GM12878 (cell line): Measurements from ENCODE around the gene UTS2R. TPM values are rescaled to one million over a fixed set of nuclear protein-coding genes. Genes with fewer than 3 reads are reported as not detected.

Experiments used
- ATAC-seq: fragments of 200-7000 bp; cut with Tn5 transposase; 3 replicates; pipeline ENCODE4 v1.9.1; 2020; ENCODE audit warnings: mild to moderate bottlenecking, moderate library complexity
- BruUV-seq: library from RNA; stranded (reverse); fragments of 400-500 nt; replicated peaks from 2 replicates; lab custom pipeline; 2021; lab: Mats Ljungman, UMichigan
- CTCF ChIA-PET: fragments of 300-600 bp; sonication (Branson Sonifier 250); formaldehyde crosslinking; extraction: SDS; loops from one replicate; lab custom pipeline; 2021; ENCODE audit warnings: inconsistent platforms; lab: Yijun Ruan, JAX
- POLR2A ChIA-PET: fragments of 350-600 bp; formaldehyde crosslinking; extraction: SDS; loops from one replicate; lab custom pipeline; 2021; ENCODE audit warnings: inconsistent platforms; lab: Charles Lee
- RAD21 ChIA-PET: fragments of 300-600 bp; sonication (Branson Sonifier 250); formaldehyde crosslinking; loops from one replicate; lab custom pipeline; 2023; ENCODE audit warnings: antibody characterized with exemption; ENCODE audit not compliant: unreplicated experiment; lab: Charles Lee
- SMC1A ChIA-PET: fragments of 300-600 bp; sonication (Branson Sonifier 250); formaldehyde crosslinking; loops from one replicate; lab custom pipeline; 2023; ENCODE audit not compliant: unreplicated experiment, uncharacterized antibody; lab: Charles Lee
- DNase-seq: peaks from one replicate; pipeline ENCODE4 v3.0.0-alpha.2; 2011; ENCODE audit warnings: low read depth, low spot score
- FAIRE-seq: peaks from 3 replicates; lab custom pipeline; 2011; peaks lifted over from hg19 to GRCh38; lab: Jason Lieb, UNC
- H2AFZ ChIP-seq: 2 replicates; pipeline ENCODE4 v1.6.0; 2011; ENCODE audit warnings: low read depth, low read length, control low read depth; ENCODE audit not compliant: control insufficient read depth
- H3K27ac ChIP-seq: 2 replicates; pipeline ENCODE4 v1.5.1; 2011; ENCODE audit warnings: control low read depth; ENCODE audit not compliant: control insufficient read depth, insufficient read depth
- H3K27me3 ChIP-seq, 2 experiments: replicated peaks in 1 of 2; 2 replicates each; pipeline versions ENCODE4 v1.6.0 to v1.6.1; 2011; ENCODE audit warnings: low read length in 1 of 2; ENCODE audit not compliant: control insufficient read depth in 2 of 2, insufficient read depth in 2 of 2
- H3K36me3 ChIP-seq, 2 experiments: 2 replicates each; pipeline ENCODE4 v1.5.1; 2011; ENCODE audit warnings: low read length in 1 of 2; ENCODE audit not compliant: control insufficient read depth in 2 of 2, insufficient read depth in 2 of 2
- H3K4me1 ChIP-seq: 2 replicates; pipeline ENCODE4 v1.6.1; 2011; ENCODE audit warnings: mild to moderate bottlenecking, low read length, moderate library complexity, mixed read lengths; ENCODE audit not compliant: control insufficient read depth, insufficient read depth
- H3K4me2 ChIP-seq: 2 replicates; pipeline ENCODE4 v1.6.0; 2011; ENCODE audit warnings: control low read depth; ENCODE audit not compliant: control insufficient read depth, insufficient read depth
- H3K4me3 ChIP-seq: fragments of 200-600 bp; sonication (generic); 2 replicates; pipeline ENCODE4 v1.5.1; 2016
- H3K79me2 ChIP-seq: 2 replicates; pipeline ENCODE4 v1.6.0; 2011; ENCODE audit warnings: low read length; ENCODE audit not compliant: control insufficient read depth, insufficient read depth
- H3K9ac ChIP-seq: 2 replicates; pipeline ENCODE4 v1.8.0; 2011; ENCODE audit warnings: low read length, control low read depth, mixed read lengths; ENCODE audit not compliant: control insufficient read depth, insufficient read depth
- H3K9me3 ChIP-seq: replicated peaks from 3 replicates; pipeline ENCODE4 v1.5.1; 2011; ENCODE audit warnings: mild to moderate bottlenecking, low read length; ENCODE audit not compliant: control insufficient read depth, insufficient read depth
- H4K20me1 ChIP-seq: 2 replicates; pipeline ENCODE4 v1.6.0; 2011; ENCODE audit not compliant: control insufficient read depth, insufficient read depth
- HDAC6 ChIP-seq: fragments of 200-600 bp; sonication (generic); IDR thresholded peaks from one replicate; pipeline ENCODE4 v1.8.0; 2017; ENCODE audit warnings: antibody characterized with exemption; ENCODE audit not compliant: unreplicated experiment
- IKZF2 ChIP-seq, 2 experiments: fragments of 450-650 bp; IDR thresholded peaks; 2 replicates each; pipeline ENCODE4 v1.6.1; 2017; ENCODE audit warnings: mild to moderate bottlenecking in 2 of 2, moderate library complexity in 2 of 2
- POU2F2 ChIP-seq: IDR thresholded peaks from 3 replicates; pipeline ENCODE4 v1.6.1; 2011; ENCODE audit warnings: low read depth, mild to moderate bottlenecking, low read length, borderline replicate concordance
- SIN3A ChIP-seq: IDR thresholded peaks from 2 replicates; pipeline ENCODE4 v1.6.1; 2012; ENCODE audit warnings: low read depth, low read length, improper control_type of control experiment
- WGBS: methylation state at CpG from one replicate; pipeline ENCODE4 v1.1.6; 2016; ENCODE audit warnings: low lambda C conversion rate; ENCODE audit not compliant: insufficient replicate concordance, insufficient coverage; ENCODE audit errors: missing lambda C conversion rate; 5-methylcytosine and 5-hydroxymethylcytosine counted together
- in situ Hi-C: fragments of 300-500 bp; cut with MboI; formaldehyde crosslinking; loops from 9 replicates; pipeline ENCODE4 v1.14.3; 2018; ENCODE audit warnings: mixed read lengths
- intact Hi-C: fragments of 100-400 bp; cut with micrococcal nuclease; formaldehyde crosslinking; loops from one replicate; pipeline ENCODE4 v1.14.2; 2022; ENCODE audit not compliant: unreplicated experiment
- polyA plus RNA-seq, 11 experiments: library from polyadenylated mRNA; depleted of rRNA in 4 of 11; unstranded in 6 of 11; stranded (reverse) in 5 of 11; fragments of >200 nt; fragmentation: Nextera tagmentation in 4 of 11; fragmentation: Illumina TruSeq in 1 of 11; extraction: Ambion mirVana in 4 of 11; extraction: Trizol in 1 of 11; gene quantifications; 1 replicate in 1 of 11; 2 replicates in 10 of 11; pipeline versions ENCODE4 v1.2.1 to v1.2.3, GENCODE V29; 2011 to 2016; ENCODE audit warnings: inconsistent platforms in 2 of 11, missing spikeins in 2 of 11, low read depth in 1 of 11
- total RNA-seq, 4 experiments: library from RNA; depleted of rRNA in 3 of 4; stranded (reverse); fragments of >200 nt in 3 of 4; fragmentation: Illumina TruSeq in 1 of 4; extraction: Trizol in 1 of 4; gene quantifications; 2 replicates each; pipeline versions ENCODE4 v1.2.1 to v1.2.3, GENCODE V29; 2013 to 2021
- TF ChIP-seq, protein P1 (sequence below): fragments of 450-650 bp; formaldehyde crosslinking; IDR thresholded peaks from 2 replicates; pipeline ENCODE4 v1.4.0; 2020; ENCODE audit warnings: mild to moderate bottlenecking, moderate library complexity
- TF ChIP-seq, protein P2 (sequence below): fragments of 450-650 bp; IDR thresholded peaks from 2 replicates; pipeline ENCODE4 v1.6.1; 2017; ENCODE audit warnings: borderline replicate concordance
- TF ChIP-seq, protein P3 (sequence below): IDR thresholded peaks from 2 replicates; pipeline ENCODE4 v1.6.1; 2012; ENCODE audit warnings: improper control_type of control experiment, low read depth, low read length; ENCODE audit not compliant: insufficient replicate concordance
- TF ChIP-seq, protein P4 (sequence below): IDR thresholded peaks from 2 replicates; pipeline ENCODE4 v1.6.1; 2011; ENCODE audit warnings: low read depth, mild to moderate bottlenecking, low read length, moderate library complexity, borderline replicate concordance; ENCODE audit errors: extremely low read depth
- TF ChIP-seq, protein P5 (sequence below): IDR thresholded peaks from 2 replicates; pipeline ENCODE4 v1.6.1; 2012; ENCODE audit warnings: low read depth, low read length, improper control_type of control experiment
- TF ChIP-seq, protein P6 (sequence below): IDR thresholded peaks from 2 replicates; pipeline ENCODE4 v1.6.1; 2011; ENCODE audit warnings: borderline replicate concordance, low read depth, mild to moderate bottlenecking, moderate library complexity, mixed read lengths, low read length; ENCODE audit not compliant: insufficient read depth; ENCODE audit errors: extremely low read length

The UTS2R gene
- total and polyA plus RNA-seq, 10 of the 15 experiments (the other 5 are each of a cell fraction or from before 2014, with no cell fraction given) = 0.04 to 0.36 (median 0.11) TPM; not detected in 6

DNA sequence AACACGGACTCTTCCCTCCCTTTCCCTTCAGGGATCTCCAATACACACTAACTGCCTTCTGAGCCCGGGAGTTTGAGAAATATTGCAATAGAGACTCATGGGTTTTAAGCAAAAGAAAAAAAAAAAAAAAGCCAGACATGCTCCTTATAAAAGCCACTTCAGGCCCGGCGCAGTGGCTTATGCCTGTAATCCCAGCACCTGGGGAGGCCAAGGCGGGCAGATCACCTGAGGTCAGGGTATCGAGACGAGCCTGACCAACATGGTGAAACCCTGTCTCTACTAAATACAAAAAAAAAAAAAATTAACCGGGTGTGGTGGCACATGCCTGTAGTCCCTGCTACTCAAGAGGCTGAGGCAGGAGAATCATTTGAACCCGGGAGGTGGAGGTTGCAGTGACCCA, 44.2 kb downstream of the UTS2R start:
- Histone ChIP-seq H3K9me3 (no peaks in the 10 kb centered on the region), H2AFZ (no peak overlapping the region), H3K4me1 (0 out of 2 replicates have a peak, but pooled peaks cover 5% of the 10 kb centered on the region), H3K27me3 (no peaks in the 10 kb centered on the region), H3K4me3 (no peak overlapping the region), H3K27ac (no peak overlapping the region), H3K79me2 (peaks cover 2% of the 10 kb centered on the region; the same call in 1 of the 2 replicates), H4K20me1 (peaks cover 5% of the 10 kb centered on the region), H3K4me2 (no peak overlapping the region), H3K9ac (no peak overlapping the region), H3K36me3 (no peaks in the 10 kb centered on the region; a peak in 1 of 4 replicates)
- intact Hi-C loops (no loop called here), in situ Hi-C loops (no loop called here)
- ChIA-PET CTCF (no interaction called here), POLR2A (no interaction called here), RAD21 (no interaction called here), SMC1A (no interaction called here)
- BruUV-seq = no TSS peak
- FAIRE-seq (no peak), ATAC-seq (no peak), DNase-seq (no peak)
- WGBS = 87% methylated on average over 9 of the region's 9 CpGs
- TF ChIP-seq POU2F2 = no peak
- TF ChIP-seq, protein P1, sequence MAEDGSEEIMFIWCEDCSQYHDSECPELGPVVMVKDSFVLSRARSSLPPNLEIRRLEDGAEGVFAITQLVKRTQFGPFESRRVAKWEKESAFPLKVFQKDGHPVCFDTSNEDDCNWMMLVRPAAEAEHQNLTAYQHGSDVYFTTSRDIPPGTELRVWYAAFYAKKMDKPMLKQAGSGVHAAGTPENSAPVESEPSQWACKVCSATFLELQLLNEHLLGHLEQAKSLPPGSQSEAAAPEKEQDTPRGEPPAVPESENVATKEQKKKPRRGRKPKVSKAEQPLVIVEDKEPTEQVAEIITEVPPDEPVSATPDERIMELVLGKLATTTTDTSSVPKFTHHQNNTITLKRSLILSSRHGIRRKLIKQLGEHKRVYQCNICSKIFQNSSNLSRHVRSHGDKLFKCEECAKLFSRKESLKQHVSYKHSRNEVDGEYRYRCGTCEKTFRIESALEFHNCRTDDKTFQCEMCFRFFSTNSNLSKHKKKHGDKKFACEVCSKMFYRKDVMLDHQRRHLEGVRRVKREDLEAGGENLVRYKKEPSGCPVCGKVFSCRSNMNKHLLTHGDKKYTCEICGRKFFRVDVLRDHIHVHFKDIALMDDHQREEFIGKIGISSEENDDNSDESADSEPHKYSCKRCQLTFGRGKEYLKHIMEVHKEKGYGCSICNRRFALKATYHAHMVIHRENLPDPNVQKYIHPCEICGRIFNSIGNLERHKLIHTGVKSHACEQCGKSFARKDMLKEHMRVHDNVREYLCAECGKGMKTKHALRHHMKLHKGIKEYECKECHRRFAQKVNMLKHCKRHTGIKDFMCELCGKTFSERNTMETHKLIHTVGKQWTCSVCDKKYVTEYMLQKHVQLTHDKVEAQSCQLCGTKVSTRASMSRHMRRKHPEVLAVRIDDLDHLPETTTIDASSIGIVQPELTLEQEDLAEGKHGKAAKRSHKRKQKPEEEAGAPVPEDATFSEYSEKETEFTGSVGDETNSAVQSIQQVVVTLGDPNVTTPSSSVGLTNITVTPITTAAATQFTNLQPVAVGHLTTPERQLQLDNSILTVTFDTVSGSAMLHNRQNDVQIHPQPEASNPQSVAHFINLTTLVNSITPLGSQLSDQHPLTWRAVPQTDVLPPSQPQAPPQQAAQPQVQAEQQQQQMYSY (CRISPR knock-in tag) = no peak
- no peak for TF ChIP-seq HDAC6
- TF ChIP-seq, protein P2, sequence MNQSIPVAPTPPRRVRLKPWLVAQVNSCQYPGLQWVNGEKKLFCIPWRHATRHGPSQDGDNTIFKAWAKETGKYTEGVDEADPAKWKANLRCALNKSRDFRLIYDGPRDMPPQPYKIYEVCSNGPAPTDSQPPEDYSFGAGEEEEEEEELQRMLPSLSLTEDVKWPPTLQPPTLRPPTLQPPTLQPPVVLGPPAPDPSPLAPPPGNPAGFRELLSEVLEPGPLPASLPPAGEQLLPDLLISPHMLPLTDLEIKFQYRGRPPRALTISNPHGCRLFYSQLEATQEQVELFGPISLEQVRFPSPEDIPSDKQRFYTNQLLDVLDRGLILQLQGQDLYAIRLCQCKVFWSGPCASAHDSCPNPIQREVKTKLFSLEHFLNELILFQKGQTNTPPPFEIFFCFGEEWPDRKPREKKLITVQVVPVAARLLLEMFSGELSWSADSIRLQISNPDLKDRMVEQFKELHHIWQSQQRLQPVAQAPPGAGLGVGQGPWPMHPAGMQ = no peak
- TF ChIP-seq, protein P3, sequence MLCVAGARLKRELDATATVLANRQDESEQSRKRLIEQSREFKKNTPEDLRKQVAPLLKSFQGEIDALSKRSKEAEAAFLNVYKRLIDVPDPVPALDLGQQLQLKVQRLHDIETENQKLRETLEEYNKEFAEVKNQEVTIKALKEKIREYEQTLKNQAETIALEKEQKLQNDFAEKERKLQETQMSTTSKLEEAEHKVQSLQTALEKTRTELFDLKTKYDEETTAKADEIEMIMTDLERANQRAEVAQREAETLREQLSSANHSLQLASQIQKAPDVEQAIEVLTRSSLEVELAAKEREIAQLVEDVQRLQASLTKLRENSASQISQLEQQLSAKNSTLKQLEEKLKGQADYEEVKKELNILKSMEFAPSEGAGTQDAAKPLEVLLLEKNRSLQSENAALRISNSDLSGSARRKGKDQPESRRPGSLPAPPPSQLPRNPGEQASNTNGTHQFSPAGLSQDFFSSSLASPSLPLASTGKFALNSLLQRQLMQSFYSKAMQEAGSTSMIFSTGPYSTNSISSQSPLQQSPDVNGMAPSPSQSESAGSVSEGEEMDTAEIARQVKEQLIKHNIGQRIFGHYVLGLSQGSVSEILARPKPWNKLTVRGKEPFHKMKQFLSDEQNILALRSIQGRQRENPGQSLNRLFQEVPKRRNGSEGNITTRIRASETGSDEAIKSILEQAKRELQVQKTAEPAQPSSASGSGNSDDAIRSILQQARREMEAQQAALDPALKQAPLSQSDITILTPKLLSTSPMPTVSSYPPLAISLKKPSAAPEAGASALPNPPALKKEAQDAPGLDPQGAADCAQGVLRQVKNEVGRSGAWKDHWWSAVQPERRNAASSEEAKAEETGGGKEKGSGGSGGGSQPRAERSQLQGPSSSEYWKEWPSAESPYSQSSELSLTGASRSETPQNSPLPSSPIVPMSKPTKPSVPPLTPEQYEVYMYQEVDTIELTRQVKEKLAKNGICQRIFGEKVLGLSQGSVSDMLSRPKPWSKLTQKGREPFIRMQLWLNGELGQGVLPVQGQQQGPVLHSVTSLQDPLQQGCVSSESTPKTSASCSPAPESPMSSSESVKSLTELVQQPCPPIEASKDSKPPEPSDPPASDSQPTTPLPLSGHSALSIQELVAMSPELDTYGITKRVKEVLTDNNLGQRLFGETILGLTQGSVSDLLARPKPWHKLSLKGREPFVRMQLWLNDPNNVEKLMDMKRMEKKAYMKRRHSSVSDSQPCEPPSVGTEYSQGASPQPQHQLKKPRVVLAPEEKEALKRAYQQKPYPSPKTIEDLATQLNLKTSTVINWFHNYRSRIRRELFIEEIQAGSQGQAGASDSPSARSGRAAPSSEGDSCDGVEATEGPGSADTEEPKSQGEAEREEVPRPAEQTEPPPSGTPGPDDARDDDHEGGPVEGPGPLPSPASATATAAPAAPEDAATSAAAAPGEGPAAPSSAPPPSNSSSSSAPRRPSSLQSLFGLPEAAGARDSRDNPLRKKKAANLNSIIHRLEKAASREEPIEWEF = no peak
- no peak for TF ChIP-seq SIN3A
- TF ChIP-seq, protein P4, sequence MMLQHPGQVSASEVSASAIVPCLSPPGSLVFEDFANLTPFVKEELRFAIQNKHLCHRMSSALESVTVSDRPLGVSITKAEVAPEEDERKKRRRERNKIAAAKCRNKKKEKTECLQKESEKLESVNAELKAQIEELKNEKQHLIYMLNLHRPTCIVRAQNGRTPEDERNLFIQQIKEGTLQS = no peak
- TF ChIP-seq, protein P5, sequence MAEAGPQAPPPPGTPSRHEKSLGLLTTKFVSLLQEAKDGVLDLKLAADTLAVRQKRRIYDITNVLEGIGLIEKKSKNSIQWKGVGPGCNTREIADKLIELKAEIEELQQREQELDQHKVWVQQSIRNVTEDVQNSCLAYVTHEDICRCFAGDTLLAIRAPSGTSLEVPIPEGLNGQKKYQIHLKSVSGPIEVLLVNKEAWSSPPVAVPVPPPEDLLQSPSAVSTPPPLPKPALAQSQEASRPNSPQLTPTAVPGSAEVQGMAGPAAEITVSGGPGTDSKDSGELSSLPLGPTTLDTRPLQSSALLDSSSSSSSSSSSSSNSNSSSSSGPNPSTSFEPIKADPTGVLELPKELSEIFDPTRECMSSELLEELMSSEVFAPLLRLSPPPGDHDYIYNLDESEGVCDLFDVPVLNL = no peak
- TF ChIP-seq, protein P6, sequence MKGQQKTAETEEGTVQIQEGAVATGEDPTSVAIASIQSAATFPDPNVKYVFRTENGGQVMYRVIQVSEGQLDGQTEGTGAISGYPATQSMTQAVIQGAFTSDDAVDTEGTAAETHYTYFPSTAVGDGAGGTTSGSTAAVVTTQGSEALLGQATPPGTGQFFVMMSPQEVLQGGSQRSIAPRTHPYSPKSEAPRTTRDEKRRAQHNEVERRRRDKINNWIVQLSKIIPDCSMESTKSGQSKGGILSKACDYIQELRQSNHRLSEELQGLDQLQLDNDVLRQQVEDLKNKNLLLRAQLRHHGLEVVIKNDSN = no peak
- no peak for TF ChIP-seq IKZF2 (IDR thresholded peaks at IDR 0.05)
